Lower leg skin (tissue), 4 donors: ENCODE data around the gene CCSAP. TPM values are rescaled to one million over a fixed set of nuclear protein-coding genes. Genes with fewer than 3 reads are reported as not detected.

Experiments
- DNase-seq, 2 donors: peaks; one replicate each; pipeline ENCODE4 v3.0.0-alpha.2; 2019; ENCODE audit warnings: low spot score in 2 of 2
- H3K4me3 ChIP-seq: fragments of 200-600 bp; sonication (generic); 2 replicates; pipeline ENCODE4 v1.5.1; 2017; ENCODE audit warnings: mild to moderate bottlenecking, low read depth; ENCODE audit not compliant: poor library complexity, severe bottlenecking
- CTCF ChIP-seq, 3 donors: fragments of 450-650 bp; IDR thresholded peaks; one replicate each; pipeline ENCODE4 v1.5.1; 2016; ENCODE audit warnings: antibody characterized with exemption in 3 of 3, mild to moderate bottlenecking in 3 of 3, moderate library complexity in 2 of 3
- POLR2A ChIP-seq, 2 donors: fragments of 450-650 bp; IDR thresholded peaks; one replicate each; pipeline ENCODE4 v1.6.1; 2016 to 2017; ENCODE audit warnings: antibody characterized with exemption in 2 of 2, mild to moderate bottlenecking in 1 of 2, moderate library complexity in 1 of 2
- WGBS, 2 donors: methylation state at CpG; one replicate each; pipeline ENCODE4 v1.1.5; 2018; 5-methylcytosine and 5-hydroxymethylcytosine counted together
- intact Hi-C: fragments of 100-400 bp; cut with DNase I; formaldehyde crosslinking; loops from one replicate; pipeline ENCODE4 v1.15.0; 2023; ENCODE audit warnings: low total_unique reads
- total RNA-seq, 4 donors: library from RNA; depleted of rRNA; stranded (reverse); fragments of >200 nt; gene quantifications; one replicate each; pipeline ENCODE4 v1.1.0, GENCODE V29; 2016

CCSAP gene
- total RNA-seq, 4 donors from 2014 or later = 20.0 to 32.4 (median 26.8) TPM

- no peak overlapping the region for H3K4me3 ChIP-seq
- intact Hi-C loops = no loop called here
- TF ChIP-seq CTCF (IDR thresholded peaks at IDR 0.05) (no peak), POLR2A (IDR thresholded peaks at IDR 0.05) (no peak)
- 86 to 97% methylated on average over 5 of the region's 5 CpGs for WGBS, 2 donors
- no peak for DNase-seq
Observed at GRCh38 chr1:229298887-229299503, 43.9 kb downstream of the CCSAP start.

- intact Hi-C loops = no loop called here
- DNase-seq = no peak
- no peak overlapping the region for H3K4me3 ChIP-seq
- TF ChIP-seq POLR2A (IDR thresholded peaks at IDR 0.05) (no peak), CTCF (IDR thresholded peaks at IDR 0.05) (no peak)
Observed at GRCh38 chr1:229298420-229298819, 44.4 kb downstream of the CCSAP start.

- WGBS, 2 donors = 97 to 98% methylated on average over 1 of the region's 1 CpG
- no peak overlapping the region for H3K4me3 ChIP-seq
- TF ChIP-seq CTCF (IDR thresholded peaks at IDR 0.05) = no peak
- no peak for TF ChIP-seq POLR2A (IDR thresholded peaks at IDR 0.05)
- intact Hi-C loops = no loop called here
- no peak for DNase-seq
Observed at GRCh38 chr1:229297746-229298145, 45.1 kb downstream of the CCSAP start.

- no peak overlapping the region for H3K4me3 ChIP-seq
- 64 to 83% methylated on average over 3 of the region's 3 CpGs for WGBS, 2 donors
- intact Hi-C loops = no loop called here
- no peak for DNase-seq
- TF ChIP-seq CTCF (IDR thresholded peaks at IDR 0.05) (no peak), POLR2A (IDR thresholded peaks at IDR 0.05) (no peak)
Observed at GRCh38 chr1:229296541-229296941, 46.3 kb downstream of the CCSAP start.

- no peak for DNase-seq
- no peak for TF ChIP-seq CTCF (IDR thresholded peaks at IDR 0.05)
- TF ChIP-seq POLR2A (IDR thresholded peaks at IDR 0.05) = no peak
- WGBS, 2 donors = 89% methylated on average over 11 of the region's 11 CpGs
- intact Hi-C loops = no loop called here
- H3K4me3 ChIP-seq = no peak overlapping the region
Observed at GRCh38 chr1:229295745-229296144, 47.1 kb downstream of the CCSAP start.
